AG10803 (cell line): ENCODE results near the gene GPN1.

ENCODE experiments used
- DNase-seq: peaks from one replicate; pipeline ENCODE4 v3.0.0; 2010; ENCODE audit warnings: low read depth
- H3K4me3 ChIP-seq: 2 replicates; pipeline ENCODE4 v1.5.1; 2011; ENCODE audit warnings: mild to moderate bottlenecking, low read length, control low read depth
- TF ChIP-seq, protein P1 (sequence below): conservative IDR thresholded peaks from 2 replicates; pipeline ENCODE4 v1.5.1; 2011; ENCODE audit warnings: mild to moderate bottlenecking, low read length, control low read depth, inconsistent platforms

Gene GPN1

DNA sequence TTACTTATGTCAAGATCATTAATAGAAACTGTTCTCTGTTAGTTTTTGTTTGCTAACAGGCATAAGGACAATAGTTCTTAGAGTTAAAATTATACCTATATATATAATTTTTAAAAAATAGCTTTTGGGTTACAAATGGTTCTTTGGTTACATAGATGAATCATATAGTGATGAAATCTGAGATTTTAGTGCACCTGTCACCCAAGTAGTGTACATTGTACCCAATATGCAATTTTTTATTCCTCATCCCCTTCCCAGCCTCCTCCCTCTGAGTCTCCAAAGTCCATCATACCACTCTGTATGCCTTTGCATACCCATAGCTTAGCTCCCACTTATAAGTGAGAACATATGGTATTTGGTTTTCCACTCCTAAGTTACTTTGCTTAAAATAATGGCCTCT, 61.2 kb downstream of the GPN1 start:
- TF ChIP-seq, protein P1, sequence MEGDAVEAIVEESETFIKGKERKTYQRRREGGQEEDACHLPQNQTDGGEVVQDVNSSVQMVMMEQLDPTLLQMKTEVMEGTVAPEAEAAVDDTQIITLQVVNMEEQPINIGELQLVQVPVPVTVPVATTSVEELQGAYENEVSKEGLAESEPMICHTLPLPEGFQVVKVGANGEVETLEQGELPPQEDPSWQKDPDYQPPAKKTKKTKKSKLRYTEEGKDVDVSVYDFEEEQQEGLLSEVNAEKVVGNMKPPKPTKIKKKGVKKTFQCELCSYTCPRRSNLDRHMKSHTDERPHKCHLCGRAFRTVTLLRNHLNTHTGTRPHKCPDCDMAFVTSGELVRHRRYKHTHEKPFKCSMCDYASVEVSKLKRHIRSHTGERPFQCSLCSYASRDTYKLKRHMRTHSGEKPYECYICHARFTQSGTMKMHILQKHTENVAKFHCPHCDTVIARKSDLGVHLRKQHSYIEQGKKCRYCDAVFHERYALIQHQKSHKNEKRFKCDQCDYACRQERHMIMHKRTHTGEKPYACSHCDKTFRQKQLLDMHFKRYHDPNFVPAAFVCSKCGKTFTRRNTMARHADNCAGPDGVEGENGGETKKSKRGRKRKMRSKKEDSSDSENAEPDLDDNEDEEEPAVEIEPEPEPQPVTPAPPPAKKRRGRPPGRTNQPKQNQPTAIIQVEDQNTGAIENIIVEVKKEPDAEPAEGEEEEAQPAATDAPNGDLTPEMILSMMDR, result no peak
- no peak overlapping the region for H3K4me3 ChIP-seq
- no peak for DNase-seq

- H3K4me3 ChIP-seq, result no peak overlapping the region
- TF ChIP-seq, protein P1, result no peak
- no peak for DNase-seq
Measured at GRCh38 chr2:27697660-27698059, 68.8 kb downstream of the GPN1 start.
